Gastrocnemius medialis (tissue), 4 donors: Measurements from ENCODE around the gene MTREX.

Experiments
- POLR2A ChIP-seq, 2 donors: fragments of 450-650 bp; IDR thresholded peaks; one replicate each; pipeline ENCODE4 v1.6.1; 2017; ENCODE audit warnings: antibody characterized with exemption in 2 of 2, mild to moderate bottlenecking in 2 of 2, moderate library complexity in 2 of 2
- TF ChIP-seq, protein P1 (sequence below), 5 experiments: fragments of 450-650 bp in 3 of 5; fragments of 200-600 bp in 2 of 5; sonication (generic) in 2 of 5; IDR thresholded peaks in 4 of 5; conservative IDR thresholded peaks in 1 of 5; 1 replicate in 4 of 5; 2 replicates in 1 of 5; pipeline ENCODE4 v1.5.1; 2016 to 2019; ENCODE audit warnings: antibody characterized with exemption in 5 of 5, mild to moderate bottlenecking in 3 of 5, moderate library complexity in 3 of 5

DNA sequence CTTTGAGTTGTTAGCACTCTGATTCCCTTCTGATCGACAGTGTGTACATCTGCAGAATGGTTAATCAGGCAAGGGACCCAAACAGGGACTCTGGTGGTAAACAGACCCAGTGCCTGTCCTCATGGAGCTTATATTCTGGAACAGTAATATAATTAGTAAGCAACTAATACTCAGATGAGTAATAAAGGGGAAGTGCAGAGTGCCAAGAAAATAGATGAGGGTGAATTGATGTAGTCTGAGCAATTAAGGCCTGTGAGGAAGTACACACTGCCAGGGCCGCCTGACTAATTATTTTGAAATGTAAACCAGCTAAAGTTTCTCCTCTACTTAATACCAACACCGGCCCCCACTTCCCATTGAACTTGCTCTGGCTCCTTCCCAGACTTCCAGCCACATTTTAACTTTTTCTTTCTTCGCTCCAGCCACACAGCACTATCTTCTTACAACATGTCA is 4.5 kb upstream of the MTREX start:
- TF ChIP-seq, protein P1, sequence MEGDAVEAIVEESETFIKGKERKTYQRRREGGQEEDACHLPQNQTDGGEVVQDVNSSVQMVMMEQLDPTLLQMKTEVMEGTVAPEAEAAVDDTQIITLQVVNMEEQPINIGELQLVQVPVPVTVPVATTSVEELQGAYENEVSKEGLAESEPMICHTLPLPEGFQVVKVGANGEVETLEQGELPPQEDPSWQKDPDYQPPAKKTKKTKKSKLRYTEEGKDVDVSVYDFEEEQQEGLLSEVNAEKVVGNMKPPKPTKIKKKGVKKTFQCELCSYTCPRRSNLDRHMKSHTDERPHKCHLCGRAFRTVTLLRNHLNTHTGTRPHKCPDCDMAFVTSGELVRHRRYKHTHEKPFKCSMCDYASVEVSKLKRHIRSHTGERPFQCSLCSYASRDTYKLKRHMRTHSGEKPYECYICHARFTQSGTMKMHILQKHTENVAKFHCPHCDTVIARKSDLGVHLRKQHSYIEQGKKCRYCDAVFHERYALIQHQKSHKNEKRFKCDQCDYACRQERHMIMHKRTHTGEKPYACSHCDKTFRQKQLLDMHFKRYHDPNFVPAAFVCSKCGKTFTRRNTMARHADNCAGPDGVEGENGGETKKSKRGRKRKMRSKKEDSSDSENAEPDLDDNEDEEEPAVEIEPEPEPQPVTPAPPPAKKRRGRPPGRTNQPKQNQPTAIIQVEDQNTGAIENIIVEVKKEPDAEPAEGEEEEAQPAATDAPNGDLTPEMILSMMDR (IDR thresholded peaks at IDR 0.05 in 4 of 5, conservative IDR thresholded peaks at IDR 0.05 in 1 of 5) = no peak
- no peak for TF ChIP-seq POLR2A (IDR thresholded peaks at IDR 0.05)
